Stimulated activated effector memory CD8-positive, alpha-beta T cell treated with anti-CD3 and anti-CD28 coated beads, Interleukin-12 subunit alpha, Interleukin-12 subunit beta, amount 100 ng/mL, for 72 hours (primary cell): ENCODE data around the gene IFITM1.
"Not testable (repeated sequence)": the region's sequence is repeated elsewhere in the genome, so short reads cannot be mapped to it uniquely, and the experiment has no call there.

Source experiments
- ATAC-seq: fragments of 150-1000 bp; cut with Tn5 transposase; 2 replicates; pipeline ENCODE4 v1.10.0; 2021
- DNase-seq, 2 donors: peaks; one replicate each; pipeline ENCODE4 v3.0.0; 2021 to 2022; ENCODE audit warnings: low spot score in 2 of 2
- H3K27ac Mint-ChIP-seq: one replicate; pipeline ENCODE4 v1.8.0; 2022; ENCODE audit warnings: mild to moderate bottlenecking, mixed read lengths
- H3K36me3 Mint-ChIP-seq: one replicate; pipeline ENCODE4 v1.8.0; 2022; ENCODE audit warnings: mild to moderate bottlenecking, mixed read lengths
- H3K4me1 Mint-ChIP-seq: one replicate; pipeline ENCODE4 v1.8.0; 2022; ENCODE audit warnings: mixed read lengths
- H3K4me3 Mint-ChIP-seq: one replicate; pipeline ENCODE4 v1.8.0; 2022; ENCODE audit warnings: mild to moderate bottlenecking, mixed read lengths
- H3K9me3 Mint-ChIP-seq: one replicate; pipeline ENCODE4 v1.8.0; 2022; ENCODE audit warnings: mixed read lengths

Gene IFITM1

DNA sequence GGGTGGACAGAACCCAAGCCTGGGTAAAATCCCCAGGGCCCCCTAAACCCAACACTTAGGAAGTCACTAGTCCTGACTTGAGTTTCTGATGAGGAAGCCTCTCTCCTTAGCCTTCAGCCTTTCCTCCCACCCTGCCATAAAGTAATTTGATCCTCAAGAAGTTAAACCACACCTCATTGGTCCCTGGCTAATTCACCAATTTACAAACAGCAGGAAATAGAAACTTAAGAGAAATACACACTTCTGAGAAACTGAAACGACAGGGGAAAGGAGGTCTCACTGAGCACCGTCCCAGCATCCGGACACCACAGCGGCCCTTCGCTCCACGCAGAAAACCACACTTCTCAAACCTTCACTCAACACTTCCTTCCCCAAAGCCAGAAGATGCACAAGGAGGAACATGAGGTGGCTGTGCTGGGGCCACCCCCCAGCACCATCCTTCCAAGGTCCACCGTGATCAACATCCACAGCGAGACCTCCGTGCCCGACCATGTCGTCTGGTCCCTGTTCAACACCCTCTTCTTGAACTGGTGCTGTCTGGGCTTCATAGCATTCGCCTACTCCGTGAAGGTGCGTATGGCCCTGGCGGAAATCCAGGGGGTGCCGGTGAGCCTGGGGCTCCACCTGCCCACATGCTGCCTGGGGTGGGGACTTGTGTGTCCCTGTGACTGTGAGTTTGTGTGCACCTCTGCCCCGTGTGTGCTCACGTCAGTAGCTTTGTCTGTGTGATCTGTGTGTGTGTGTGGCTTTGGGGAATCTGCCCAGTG is at the start of gene IFITM1:
Gene IFITM1, plus strand, starts transcription at position 254 of the 767 bp plus-strand sequence. Its CDS starts 131 bp downstream, at position 385.
- ATAC-seq (peak; percentile 55), DNase-seq (peak in 1 of 2 donors; percentile 82)
- Mint-ChIP-seq H3K9me3 (no peaks in the 10 kb centered on the region), H3K4me3 (peak within 1 kb of the TSS; percentile 83), H3K4me1 (peaks cover 62% of the 10 kb centered on the region), H3K36me3 (peaks cover 43% of the 10 kb centered on the region), H3K27ac (peak within 1 kb of the TSS; percentile 96)

GRCh38 chr11:266676-267439 is 47.0 kb upstream of the IFITM1 start:
- H3K36me3 Mint-ChIP-seq: peaks cover 21% of the 10 kb centered on the region
- ATAC-seq (peak; percentile 78), DNase-seq (no peak)
- H3K4me1 Mint-ChIP-seq: peaks cover 38% of the 10 kb centered on the region
- peak overlapping the region; percentile 75 for H3K4me3 Mint-ChIP-seq
- no peaks in the 10 kb centered on the region for H3K9me3 Mint-ChIP-seq
- H3K27ac Mint-ChIP-seq: peak overlapping the region; percentile 92

- H3K4me3 Mint-ChIP-seq: peak overlapping the region; percentile 75
- peaks cover 38% of the 10 kb centered on the region for H3K4me1 Mint-ChIP-seq
- peaks cover 21% of the 10 kb centered on the region for H3K36me3 Mint-ChIP-seq
- ATAC-seq (peak; percentile 29), DNase-seq (peak in 1 of 2 donors; percentile 83)
- peak overlapping the region; percentile 92 for H3K27ac Mint-ChIP-seq
- no peaks in the 10 kb centered on the region for H3K9me3 Mint-ChIP-seq
Observed at GRCh38 chr11:267491-267994, 46.3 kb upstream of the IFITM1 start.

- Mint-ChIP-seq H3K4me1 (peaks cover 38% of the 10 kb centered on the region), H3K36me3 (peaks cover 21% of the 10 kb centered on the region), H3K27ac (peak overlapping the region; percentile 92), H3K4me3 (peak overlapping the region; percentile 75)
- not testable (repeated sequence) for H3K9me3 Mint-ChIP-seq, DNase-seq
- ATAC-seq: peak; percentile 44
Observed at GRCh38 chr11:268716-269145, 45.1 kb upstream of the IFITM1 start.

- DNase-seq: peak in 1 of 2 donors; percentile 83
- H3K36me3 Mint-ChIP-seq: peaks cover 21% of the 10 kb centered on the region
- H3K4me3 Mint-ChIP-seq: peak overlapping the region; percentile 75
- peak overlapping the region; percentile 92 for H3K27ac Mint-ChIP-seq
- peak; percentile 81 for ATAC-seq
- H3K9me3 Mint-ChIP-seq: no peaks in the 10 kb centered on the region
- peaks cover 38% of the 10 kb centered on the region for H3K4me1 Mint-ChIP-seq
Observed at GRCh38 chr11:269146-269890, 44.5 kb upstream of the IFITM1 start.

DNA sequence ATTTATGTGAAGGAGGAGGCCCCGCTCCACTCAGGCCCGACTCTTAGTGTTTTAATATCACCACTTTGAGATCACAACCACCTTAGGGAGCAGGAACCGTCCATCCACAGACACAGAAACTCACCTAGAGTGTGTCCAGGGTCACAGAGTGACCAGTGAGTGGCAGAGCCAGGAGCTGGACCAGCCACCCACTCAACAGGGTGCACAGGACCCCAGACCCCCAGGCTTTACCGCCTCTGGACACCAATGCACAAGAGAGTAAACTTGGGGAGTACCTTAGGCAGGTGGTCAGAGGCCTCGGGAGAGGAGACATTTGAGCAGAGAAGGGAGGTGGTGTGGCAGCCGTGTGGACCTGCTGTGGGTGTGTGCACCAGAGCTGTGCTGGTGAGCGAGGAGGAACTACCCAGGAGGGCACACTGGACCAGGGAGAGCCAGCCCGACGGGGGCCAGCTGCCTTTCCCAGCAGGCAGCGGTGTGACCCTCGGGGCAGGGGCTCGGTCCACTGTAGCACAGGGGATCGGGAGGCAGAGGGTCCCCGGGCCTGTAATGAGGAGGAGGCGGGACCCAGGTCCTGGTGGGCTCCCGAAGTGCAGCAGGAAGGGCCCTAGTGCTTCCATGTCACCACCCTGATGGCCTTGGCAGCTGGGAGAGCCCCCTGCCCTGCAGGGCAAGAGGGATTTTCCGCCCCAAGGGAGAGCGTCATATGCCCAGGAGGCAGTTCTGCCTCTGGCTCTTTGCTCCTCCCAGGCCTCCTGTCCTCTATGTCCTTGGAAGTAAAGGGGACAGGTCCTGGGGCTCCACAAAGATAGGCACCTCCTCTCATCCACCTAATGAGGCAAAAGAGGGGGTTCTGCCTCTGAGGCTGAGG is 43.2 kb upstream of the IFITM1 start:
- no peak overlapping the region for H3K4me3 Mint-ChIP-seq
- DNase-seq (no peak), ATAC-seq (no peak)
- H3K36me3 Mint-ChIP-seq: peaks cover 21% of the 10 kb centered on the region
- H3K27ac Mint-ChIP-seq: no peak overlapping the region
- peaks cover 38% of the 10 kb centered on the region for H3K4me1 Mint-ChIP-seq
- no peaks in the 10 kb centered on the region for H3K9me3 Mint-ChIP-seq

DNA sequence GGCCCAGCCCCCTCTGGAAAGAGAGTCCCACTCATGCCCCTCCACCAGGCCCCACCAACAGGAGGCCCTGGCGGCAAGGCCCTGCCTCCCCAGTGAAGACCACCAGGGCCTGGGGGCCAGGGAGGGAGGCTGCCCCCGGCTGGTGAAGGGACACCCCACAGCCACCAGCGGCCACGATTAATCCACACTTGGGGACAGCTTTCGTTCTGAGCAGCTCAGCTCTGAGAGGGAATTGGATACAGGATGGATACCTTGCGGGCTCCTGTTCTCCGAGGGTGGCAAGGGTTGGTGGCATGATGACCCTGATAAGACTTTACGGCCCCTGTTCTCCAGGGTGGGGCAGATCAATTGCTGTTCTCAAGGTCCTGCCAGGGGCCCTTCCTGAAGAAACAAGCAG is 42.5 kb upstream of the IFITM1 start:
- no peak for DNase-seq
- H3K4me1 Mint-ChIP-seq: peaks cover 38% of the 10 kb centered on the region
- no peak for ATAC-seq
- H3K27ac Mint-ChIP-seq: no peak overlapping the region
- H3K36me3 Mint-ChIP-seq: peaks cover 21% of the 10 kb centered on the region
- no peaks in the 10 kb centered on the region for H3K9me3 Mint-ChIP-seq
- no peak overlapping the region for H3K4me3 Mint-ChIP-seq

GRCh38 chr11:272195-272930 is 41.5 kb upstream of the IFITM1 start:
- peaks cover 19% of the 10 kb centered on the region for H3K36me3 Mint-ChIP-seq
- no peak overlapping the region for H3K4me3 Mint-ChIP-seq
- ATAC-seq: no peak
- H3K27ac Mint-ChIP-seq: no peak overlapping the region
- DNase-seq: no peak
- no peaks in the 10 kb centered on the region for H3K9me3 Mint-ChIP-seq
- H3K4me1 Mint-ChIP-seq: peaks cover 31% of the 10 kb centered on the region

DNA sequence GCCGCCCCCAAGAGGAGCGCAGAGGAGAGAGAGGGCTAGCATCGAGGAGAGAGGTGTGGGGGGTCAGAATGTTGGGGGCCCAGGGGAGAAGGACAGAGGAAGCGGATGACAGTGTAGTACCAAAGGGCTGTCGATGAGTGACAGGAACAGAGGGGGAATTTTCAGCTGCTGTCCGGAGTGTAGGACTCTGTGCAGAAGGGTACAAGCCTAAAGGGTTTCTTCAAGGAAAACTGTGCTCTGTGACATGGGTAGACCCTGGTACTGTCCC is 41.0 kb upstream of the IFITM1 start:
- no peaks in the 10 kb centered on the region for H3K9me3 Mint-ChIP-seq
- peaks cover 31% of the 10 kb centered on the region for H3K4me1 Mint-ChIP-seq
- DNase-seq (no peak), ATAC-seq (no peak)
- no peak overlapping the region for H3K4me3 Mint-ChIP-seq
- no peak overlapping the region for H3K27ac Mint-ChIP-seq
- peaks cover 20% of the 10 kb centered on the region for H3K36me3 Mint-ChIP-seq

- Mint-ChIP-seq H3K27ac (no peak overlapping the region), H3K36me3 (peaks cover 13% of the 10 kb centered on the region), H3K4me1 (peaks cover 22% of the 10 kb centered on the region), H3K9me3 (no peaks in the 10 kb centered on the region), H3K4me3 (no peak overlapping the region)
- no peak for ATAC-seq
- no peak for DNase-seq
Observed at GRCh38 chr11:276219-276618, 37.6 kb upstream of the IFITM1 start.

DNA sequence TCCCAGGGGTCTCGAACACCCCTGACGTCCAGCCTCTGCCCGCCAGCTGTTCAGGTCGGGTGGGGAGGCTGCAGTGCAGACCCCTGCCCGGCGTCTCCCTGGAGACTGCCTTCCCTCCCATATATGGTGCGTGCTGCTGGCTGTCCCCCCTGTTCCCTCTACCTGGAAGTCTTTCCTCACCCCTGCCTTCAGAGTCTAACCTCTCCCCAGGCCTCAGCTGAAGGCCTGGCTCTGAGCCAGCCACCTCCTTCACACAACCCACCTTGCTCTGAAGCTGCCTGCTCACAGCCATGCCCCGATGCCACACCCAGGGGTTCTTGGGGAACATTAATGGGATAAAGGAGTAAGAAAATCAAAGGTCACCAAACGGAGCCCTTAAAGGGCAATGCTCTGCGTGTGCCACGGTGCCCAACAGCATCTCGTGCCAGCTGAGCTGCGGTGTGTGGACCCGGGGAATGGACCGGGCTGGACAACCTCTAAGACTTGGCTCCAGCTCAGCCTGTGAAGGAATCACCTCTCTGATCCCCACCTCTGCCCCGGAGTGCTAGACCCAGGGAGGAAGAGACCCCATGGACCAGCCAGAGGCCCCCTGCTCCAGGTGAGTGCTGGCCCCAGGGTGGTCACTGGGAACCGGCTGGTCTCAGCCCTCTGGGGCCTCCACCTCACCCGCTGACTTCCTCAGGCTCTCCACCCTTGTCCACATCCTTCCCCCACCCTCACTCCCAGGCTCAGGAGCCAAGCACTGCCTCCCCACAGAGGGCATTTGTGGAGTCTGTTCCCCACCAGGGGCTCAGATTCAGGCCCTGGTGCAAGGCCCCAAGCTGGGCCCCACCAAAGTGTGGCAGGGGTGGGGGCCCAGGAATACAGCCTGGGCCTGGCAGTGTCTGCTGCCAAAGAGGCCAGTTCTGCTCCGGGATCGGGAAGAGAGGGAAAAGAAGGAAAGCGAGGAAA is 35.6 kb upstream of the IFITM1 start, which contains the start of gene NLRP6:
Gene NLRP6, plus strand, starts transcription at position 407 of the 951 bp plus-strand sequence. Its CDS starts 163 bp downstream, at position 570.
- Mint-ChIP-seq H3K36me3 (peaks cover 13% of the 10 kb centered on the region), H3K4me3 (peak within 1 kb of the TSS; percentile 72), H3K9me3 (no peaks in the 10 kb centered on the region), H3K4me1 (peaks cover 41% of the 10 kb centered on the region), H3K27ac (peak within 1 kb of the TSS; percentile 52)
- ATAC-seq (no peak), DNase-seq (no peak)

DNA sequence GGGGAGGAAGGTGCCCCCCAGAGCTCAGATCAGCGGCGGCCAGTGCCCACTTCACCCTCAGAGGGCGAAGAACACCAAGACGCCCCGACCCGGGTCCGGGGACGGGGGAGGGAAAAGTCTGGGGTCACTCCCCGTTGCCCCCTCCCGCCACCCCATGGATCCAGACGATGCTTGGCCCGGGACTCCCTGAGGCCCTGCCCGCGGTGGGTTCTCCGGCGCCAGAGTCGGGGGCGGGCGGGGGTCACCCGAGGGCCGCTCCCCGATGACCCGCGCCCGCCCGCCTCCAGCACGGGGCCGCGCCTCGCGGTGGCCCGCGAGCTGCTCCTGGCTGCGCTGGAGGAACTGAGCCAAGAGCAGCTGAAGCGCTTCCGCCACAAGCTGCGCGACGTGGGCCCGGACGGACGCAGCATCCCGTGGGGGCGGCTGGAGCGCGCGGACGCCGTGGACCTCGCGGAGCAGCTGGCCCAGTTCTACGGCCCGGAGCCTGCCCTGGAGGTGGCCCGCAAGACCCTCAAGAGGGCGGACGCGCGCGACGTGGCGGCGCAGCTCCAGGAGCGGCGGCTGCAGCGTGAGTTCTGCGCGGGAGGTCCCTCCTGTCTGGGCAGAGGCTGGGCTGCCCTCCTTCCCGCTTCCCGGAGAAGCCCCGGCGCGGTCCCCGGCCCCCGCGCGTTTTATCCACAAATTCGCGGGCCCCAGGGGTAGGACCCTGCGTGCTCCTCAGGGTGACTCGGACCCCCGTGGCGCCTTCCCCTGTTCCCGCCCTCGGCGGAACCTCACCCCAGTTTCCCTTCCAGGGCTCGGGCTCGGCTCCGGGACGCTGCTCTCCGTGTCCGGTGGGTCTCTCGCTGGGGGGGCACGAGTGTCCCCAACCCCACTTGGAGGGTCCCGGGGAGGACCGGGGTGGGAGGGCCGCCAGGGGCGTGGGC is 34.5 kb upstream of the IFITM1 start:
- H3K9me3 Mint-ChIP-seq: no peaks in the 10 kb centered on the region
- no peak overlapping the region for H3K27ac Mint-ChIP-seq
- peaks cover 13% of the 10 kb centered on the region for H3K36me3 Mint-ChIP-seq
- H3K4me3 Mint-ChIP-seq: peak overlapping the region; percentile 72
- H3K4me1 Mint-ChIP-seq: peaks cover 41% of the 10 kb centered on the region
- DNase-seq (no peak), ATAC-seq (peak; percentile 46)
